NCI-H1092 (cell line): ENCODE measurements around the gene KIAA1328.
"Not testable (repeated sequence)": the region's sequence is repeated elsewhere in the genome, so short reads cannot be mapped to it uniquely, and the experiment has no call there.

Source experiments
- DNase-seq: peaks from one replicate; lab custom pipeline; 2025; lab: John Stamatoyannopoulos, UW

Gene KIAA1328

DNA sequence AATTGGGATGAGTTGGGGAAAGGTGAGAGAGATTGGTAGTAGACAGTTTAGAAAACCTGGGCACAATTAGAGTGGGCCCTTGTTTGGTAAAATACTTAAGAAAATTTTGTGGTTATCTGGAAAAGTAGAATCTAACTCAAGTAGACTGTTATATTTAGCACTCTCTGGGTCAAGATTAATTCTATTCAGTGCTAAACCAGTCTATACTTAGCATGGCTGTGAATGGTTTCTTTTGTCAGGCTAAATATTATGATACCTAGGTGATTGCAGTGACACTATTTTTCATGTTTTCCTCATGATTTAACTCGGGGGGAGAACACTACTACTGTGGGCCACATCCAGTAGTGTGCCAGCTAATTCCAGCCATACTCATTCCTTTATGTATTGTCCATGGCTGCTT lies 58.9 kb downstream of the KIAA1328 start:
- DNase-seq, result no peak

DNA sequence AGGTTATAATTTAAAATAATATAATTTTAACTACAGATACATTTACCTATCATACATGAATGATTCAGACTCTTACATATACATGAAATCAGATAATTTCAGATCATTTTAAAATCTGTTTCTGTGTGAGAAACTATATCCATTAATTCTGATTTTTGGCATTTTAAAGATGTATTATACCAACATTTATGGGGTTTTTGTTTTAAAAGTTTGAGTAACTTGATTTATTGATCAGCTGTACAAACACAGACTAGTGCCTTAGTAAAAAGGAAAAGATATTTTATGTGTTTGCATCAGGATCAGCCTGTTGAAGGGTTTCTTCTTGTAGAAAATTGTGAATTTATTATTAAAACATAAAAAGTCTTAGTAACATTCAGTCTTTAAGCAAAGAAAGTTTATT lies 59.9 kb downstream of the KIAA1328 start:
- no peak for DNase-seq

DNA sequence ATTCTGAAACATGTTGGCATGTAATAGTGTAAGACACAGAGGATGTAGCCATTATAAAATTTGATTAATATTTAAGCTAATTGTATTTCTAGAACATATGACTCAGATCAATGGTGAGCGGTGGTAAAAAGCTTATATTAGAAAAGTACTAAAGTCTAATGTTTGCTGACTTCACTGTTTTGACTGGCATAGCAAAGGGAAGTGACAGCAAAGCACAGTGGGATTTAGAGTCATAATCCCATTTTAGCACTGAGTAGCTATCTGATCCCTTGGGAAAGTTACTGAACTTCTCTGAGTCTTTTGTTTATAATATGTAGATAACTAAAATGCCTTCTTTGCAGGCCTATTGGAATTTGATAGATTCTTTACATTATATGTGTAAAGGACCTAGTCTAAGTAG lies 60.4 kb downstream of the KIAA1328 start:
- DNase-seq, result no peak

DNA sequence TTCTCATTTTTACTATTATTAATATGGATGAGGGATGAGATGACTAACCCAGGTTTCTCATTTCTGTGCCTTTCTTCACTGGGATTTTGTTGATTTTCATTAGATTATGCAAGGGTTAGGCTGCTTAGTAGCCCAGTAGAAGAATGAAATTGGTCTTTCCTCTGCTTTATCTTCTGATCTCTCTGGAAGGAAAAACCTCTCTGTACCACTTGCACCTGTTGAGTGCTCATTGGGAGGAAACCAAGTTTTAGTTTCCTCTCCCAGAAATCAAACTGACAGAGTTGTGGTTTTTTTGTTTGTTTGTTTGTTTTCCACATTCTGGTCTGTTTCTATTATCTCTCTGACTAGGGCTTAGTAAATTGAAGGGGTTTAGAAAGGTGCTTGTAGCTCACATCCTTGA lies 60.8 kb downstream of the KIAA1328 start:
- no peak for DNase-seq

DNA sequence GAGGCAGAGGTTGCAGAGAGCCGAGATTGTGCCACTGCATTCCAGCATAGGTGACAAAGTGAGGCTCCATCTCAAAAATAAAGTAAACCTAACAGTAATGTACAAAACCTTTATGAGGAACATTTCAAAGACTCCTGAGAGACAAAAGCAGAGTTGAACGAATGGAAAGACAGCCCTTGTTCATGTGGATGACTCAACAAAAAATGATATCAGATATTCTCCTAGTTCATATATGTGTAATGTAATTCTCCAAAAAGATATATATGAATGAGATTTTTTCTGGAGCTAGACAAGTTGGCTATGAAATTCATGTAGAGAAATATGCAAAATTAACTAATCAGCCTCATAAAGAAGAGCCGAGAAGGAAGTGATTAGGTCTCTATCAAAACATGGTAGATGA lies 61.7 kb downstream of the KIAA1328 start:
- no peak for DNase-seq

DNA sequence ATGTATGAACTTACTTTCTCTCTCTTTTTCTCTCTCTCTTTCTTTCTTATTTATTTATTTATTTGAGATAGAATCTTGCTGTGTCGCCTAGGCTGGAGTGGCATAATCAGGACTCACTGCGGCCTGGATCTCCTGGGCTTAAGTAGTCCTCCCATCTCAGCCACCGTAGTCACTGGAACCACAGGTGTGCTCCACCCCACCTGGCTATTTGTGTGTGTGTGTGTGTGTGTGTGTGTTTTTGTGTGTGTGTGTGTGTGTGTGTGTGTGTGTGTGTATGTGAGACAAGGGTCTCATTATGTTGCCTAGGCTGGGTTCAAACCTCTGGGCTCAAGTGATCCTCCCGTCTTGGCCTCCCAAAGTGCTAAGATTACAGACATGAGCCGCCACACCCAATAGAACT lies 64.3 kb downstream of the KIAA1328 start:
- DNase-seq, result no peak

DNA sequence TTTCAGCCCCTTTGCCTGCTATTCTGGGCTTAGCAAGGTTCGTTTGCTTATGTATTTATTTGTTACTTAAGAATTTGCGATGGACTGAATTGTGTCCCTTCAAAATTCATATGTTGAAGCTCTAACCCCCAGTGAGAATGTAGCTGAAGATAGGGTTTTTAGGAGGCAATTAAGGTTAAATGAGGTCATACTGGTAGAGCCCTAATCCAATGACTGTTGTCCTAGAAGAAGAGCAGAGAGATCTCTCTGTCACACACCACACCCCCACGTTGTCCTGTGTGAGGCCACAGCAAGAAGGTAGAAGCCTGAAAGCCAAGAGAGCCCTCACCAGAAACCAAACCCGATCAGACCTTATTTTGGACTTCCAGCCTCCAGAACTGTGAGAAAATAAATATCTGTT lies 66.7 kb downstream of the KIAA1328 start:
- DNase-seq, result no peak

DNA sequence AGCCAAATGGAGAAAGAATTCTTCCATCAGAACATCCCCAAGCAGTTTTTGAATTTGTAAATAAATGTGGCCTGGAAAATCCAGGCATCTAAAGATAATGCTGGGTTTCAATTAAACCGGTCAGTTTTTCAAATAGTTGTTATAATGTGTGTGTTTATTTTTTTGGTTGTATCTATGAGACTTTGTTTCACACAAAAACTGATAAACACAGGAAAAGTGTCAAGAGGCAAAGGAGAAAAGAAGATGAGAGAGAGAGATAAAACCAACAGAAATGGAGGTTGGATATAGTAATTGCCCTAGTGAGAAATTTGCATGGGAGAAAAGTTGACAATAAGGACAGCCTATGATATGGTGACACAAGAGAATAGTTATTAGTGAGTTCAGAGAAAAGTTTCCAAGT lies 68.3 kb downstream of the KIAA1328 start:
- no peak for DNase-seq

DNA sequence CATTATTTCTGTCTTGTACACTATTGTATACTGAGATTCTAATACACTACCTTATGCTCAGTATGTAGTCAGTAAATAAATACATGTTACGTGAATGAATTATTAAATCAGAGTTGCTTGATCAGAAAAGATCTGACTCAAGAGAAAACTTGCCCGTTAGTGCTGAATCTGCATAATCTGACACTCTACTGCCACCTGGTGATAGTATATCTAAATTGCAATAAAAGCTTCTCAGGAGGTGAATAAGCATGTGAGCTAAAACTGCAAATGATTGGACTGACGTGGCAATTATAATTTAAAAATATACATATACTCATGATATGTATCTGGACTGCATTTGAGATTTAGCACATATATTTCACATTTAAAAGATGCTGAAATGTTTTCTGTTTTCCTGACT lies 70.4 kb downstream of the KIAA1328 start:
- no peak for DNase-seq

DNA sequence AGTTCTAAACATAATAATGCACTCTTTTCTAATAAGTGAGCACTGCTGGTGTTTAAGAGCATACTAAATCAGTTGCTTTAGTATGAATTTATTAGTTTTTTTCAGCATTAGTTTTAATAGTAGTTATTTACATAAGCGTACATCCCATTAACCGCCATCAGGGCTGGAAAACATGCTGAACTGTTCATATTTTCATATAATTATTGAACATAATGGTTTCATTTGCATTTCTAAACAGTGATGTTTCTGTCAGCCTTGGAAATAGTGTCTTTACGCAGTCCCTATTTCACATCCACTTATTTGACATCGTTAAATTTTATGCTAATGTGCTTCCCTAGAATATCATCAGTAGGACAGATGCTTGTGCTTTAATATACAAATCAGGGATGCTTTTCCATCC lies 71.5 kb downstream of the KIAA1328 start:
- DNase-seq, result no peak

DNA sequence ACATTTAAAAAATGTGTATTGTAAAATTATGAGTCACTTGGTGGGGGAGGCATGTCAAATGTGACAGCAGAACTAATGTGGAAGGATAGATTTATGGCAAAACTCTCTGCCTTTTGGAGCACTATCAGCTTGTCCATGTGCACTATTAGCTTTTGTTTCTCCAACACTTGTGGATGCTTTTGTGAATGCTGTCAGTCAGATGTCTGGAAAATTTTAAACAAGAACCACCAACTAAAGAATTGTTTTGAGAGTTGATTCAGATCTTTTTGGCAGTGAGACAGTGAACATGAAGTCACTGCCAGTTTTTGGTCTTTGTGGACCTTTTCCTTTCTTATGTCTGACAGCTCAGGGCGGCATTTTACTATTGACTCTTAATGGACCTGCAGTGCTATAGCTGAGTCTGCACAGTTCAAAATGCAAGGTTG lies 72.4 kb downstream of the KIAA1328 start:
- DNase-seq, result no peak

DNA sequence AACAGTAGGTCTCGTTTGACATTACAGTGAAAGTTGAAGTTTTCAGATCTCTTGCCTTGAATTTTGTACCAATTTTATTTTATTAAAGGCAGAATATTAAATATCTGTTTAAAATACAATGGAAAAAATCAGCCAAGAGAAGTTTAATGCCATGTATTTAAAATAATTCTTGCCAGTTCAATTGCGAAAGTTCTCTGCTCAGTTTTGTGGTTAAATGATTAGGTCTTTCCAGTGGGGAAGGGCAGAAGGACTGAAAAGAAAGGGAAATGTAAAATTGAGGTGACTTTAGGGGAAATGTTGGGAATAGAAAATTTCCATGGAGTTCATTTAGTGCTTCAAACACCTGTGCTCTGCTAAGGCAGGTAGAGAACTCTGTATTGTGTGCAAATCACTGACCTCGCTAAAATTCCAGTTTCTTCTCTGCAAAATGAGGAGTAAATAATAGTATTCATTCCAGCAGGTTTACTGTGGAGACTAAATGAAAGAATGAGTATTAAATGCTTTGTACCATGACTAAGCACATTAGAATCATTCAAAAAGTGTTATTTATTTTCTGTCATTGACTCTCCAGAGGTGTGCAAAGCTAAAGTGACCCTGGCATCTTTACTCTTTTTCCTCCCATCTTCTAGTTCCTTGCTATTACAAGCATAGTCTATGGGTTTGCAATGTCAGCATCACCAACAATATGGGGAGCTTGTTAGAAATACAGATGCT lies 74.4 kb downstream of the KIAA1328 start:
- DNase-seq, result no peak

DNA sequence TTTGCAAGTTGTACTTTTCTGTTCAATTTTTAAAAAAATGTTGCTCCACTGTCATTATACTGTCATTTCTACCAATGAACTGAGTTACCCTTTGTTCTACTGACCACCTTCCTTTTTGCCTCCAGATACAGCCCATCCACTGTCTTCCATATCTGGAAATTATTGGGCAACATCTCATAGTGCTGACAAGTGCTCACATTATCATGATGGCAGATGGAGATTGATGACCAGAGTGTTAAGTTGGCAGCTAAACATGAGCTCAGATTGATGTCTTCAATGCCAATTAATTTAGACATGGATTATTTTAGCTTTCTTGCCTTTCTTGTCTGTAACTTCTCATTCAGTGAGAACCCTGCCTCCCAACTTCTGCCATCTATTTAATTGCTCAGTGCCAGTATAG lies 76.6 kb downstream of the KIAA1328 start:
- DNase-seq, result no peak

DNA sequence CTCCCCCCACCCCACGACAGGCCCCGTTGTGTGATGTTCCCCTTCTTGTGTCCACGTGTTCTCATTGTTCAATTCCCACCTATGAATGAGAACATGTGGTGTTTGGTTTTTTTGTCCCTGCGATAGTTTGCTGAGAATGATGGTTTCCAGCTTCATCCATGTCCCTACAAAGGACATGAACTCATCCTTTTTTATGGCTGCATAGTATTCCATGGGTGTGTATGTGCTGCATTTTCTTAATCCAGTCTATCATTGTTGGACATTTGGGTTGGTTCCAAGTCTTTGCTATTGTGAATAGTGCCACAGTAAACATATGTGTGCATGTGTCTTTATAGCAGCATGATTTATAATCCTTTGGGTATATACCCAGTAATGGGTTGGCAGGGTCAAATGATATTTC lies 80.4 kb downstream of the KIAA1328 start:
- not testable (repeated sequence) for DNase-seq

DNA sequence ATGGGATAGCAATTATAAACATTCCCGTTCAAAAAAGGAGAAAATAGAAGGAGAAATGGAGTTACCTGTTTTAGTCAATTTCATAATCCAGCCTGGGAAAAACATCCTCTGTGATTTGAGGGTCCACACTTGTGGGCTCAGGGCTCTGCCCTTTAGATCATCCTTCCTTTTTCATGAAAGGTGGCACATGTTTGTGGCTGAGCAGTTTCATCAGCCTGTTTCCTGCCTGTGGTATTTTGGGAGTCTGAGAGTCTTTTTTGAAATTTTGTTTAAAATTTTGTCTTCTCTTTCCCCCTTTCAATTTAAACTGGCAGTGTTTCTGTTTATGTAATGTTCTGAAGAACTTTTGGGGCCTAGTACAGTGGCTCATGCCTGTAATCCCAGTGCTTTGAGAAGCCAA lies 84.0 kb downstream of the KIAA1328 start:
- no peak for DNase-seq

DNA sequence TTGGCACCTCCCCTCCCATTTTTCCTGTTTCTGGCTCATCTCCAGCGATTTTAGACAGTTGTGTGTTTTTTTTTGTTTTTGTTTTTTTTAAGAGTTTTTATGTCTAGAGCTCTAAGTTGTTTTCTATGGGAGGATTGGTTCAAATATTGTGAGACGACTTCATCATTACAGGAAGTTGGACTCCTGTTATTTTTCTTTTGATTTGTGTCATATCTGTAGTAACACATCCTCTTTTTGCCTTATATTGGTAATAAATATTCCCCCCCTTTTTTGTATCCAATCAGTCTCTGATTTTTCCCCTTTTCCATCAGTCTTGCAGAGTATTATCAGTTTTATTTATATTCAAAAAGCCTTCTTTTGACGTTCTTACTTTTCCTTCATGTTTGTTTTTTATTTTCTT lies 89.0 kb downstream of the KIAA1328 start:
- DNase-seq, result no peak

DNA sequence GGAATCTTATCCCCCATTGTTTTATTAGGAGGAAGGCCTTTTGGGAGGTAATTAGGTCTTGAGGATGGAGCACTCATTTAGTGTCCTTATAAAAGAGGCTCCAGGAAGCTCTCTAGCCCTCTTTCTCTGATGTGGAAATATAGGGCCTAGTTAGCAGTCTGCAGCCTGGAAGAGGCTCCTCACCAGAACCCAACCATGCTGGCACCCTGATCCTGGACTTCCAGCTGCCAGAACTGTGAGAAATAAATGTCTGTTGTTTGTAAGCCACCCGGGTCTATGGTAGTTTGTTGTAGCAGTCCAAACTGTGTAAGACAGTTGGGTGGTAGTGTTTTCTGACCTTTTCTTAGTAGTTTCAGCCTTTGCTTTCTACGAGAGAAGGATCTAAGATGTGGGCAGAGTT lies 100.7 kb downstream of the KIAA1328 start:
- DNase-seq, result no peak

DNA sequence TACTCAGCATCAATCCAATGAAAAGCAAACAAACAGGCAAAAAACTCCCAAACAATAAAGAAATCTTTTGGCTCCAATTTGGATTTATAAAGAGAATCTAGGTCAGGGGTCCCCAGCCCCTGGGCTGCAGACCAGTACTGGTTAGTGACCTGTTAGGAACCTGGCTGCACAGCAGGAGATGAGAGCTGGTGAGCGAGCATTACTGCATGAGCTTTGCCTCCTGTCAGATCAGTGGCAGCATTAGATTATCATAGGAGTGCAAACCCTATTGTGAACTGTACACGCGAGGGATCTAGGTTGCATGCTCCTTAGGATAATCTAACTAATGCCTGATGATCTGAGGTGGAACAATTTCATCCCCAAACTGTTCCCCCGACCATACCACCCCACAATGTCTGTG lies 102.2 kb downstream of the KIAA1328 start:
- no peak for DNase-seq

DNA sequence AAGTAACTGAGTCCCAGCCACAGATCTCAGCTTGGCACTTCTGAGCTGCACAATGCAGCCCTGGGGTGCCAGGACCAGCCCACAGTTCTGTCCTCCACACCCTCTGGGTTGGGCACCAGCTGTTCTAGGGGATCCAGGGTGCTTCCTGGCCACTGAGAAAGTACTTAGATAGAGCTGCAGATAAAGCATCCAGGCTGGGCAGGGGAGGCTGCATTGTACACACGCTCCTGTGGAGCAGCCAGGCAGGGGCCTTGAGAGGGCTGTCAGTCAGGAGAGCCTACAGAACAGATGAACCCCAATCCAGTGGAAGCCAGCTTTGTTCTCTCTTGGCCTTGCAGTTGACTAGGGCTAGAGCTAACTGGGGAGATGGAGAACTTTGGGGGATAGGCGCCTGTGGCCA lies 104.6 kb downstream of the KIAA1328 start:
- DNase-seq, result no peak

DNA sequence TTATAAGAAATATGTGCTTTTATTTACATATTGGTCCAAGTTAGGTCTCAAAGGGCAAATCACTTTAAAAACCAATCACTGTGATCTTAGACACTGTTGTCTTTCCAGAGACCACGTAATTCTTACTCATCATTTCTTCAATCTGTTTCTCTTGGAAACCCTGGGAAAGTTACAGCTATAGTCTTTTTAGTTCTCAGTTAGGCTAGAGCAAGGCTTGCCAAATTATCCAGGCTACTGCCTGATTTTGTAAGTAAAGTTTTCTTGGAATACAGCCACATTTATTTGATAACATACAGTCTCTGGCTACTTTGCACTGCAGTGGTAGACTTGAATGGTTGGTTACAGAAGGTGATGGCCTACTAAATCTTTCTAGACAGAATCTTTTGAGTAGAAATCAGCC lies 106.0 kb downstream of the KIAA1328 start:
- no peak for DNase-seq

DNA sequence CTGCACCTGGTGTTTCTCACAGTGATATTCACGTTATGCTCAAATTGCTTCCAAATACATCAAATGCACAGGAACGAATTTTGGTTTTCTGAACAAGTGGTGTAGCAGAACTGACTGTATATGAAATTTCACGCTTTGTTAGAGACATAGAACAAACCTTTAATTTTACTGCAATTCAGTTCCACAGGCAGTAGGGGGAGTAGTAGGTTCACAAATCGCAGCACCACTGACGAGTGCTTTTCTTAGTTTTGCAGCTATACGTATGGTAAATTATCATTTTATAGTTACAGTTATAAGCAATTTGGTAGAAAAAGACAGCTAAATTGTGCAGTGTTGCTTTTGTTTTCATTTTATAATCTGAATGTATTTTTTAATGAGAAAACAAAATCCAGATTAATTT lies 113.3 kb downstream of the KIAA1328 start:
- DNase-seq, result no peak

DNA sequence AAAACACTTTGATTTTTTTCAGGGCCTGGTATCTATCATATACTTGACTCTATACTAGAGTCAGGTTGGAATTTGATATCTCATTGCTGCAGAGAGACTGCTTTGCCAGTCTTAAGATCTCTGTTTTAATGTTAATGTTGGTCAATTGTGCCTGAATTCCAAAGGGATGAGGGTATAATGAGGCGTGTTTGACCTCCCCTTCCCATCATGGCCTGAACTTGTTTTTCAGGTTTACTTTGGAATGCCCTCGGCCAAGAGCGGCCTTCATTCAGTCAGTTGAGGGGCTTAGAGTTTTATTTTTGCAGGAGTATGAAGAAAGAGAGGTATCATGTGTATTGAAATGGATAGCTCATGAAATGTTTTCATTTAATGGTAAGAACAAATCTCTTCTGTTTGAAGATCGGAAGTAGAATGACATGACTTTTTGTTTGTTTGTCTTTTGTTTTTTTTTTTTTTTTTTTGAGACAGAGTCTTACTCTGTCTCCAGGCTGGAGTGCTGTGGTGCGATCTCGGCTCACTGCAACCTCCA lies 119.0 kb downstream of the KIAA1328 start:
- DNase-seq, result no peak

DNA sequence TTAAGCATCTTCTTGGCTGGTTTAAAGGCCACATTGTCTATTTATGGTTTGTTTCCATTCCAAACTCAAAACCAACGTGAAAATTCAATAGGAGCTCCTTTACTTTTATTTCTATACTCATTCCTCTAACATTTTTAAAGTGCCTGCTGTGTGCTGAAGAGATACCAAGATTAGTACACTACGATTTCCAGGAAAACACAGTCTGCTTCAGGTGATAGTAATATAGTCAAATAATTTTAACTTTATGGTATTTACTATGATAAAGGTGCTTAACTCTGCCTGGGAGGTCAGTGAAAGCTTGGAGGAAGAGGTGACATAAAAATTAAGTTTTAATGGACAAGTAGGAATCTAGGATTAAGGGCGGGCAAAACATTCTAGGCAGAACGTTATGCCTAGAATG lies 121.4 kb downstream of the KIAA1328 start:
- DNase-seq, result no peak

DNA sequence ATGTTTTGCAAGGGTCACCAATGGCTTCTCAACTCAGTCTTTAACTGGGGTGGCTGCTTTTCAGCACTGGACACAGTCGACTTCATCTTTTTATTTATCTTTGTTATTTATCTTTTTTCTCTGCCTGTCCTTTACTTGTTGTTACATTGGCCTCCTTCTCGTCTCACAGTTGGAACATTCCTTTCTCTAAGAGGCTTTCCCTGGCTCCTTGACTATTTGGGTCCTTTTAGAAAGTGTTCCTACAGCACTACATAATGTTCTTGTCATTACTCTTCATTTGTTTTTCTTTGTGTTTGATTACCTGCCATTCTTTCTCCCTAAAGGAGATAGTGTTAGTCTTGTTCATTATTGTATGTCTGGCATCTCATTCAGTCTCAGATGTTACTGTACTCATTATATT lies 122.0 kb downstream of the KIAA1328 start:
- no peak for DNase-seq
